ENCODE results near the gene DZIP3.

DZIP3 gene

GRCh38 chr3:108589081-108589997, at the start of gene DZIP3, which contains the start of gene CIP2A:
Gene DZIP3 (plus strand): TSS chr3:108589722. CDS start chr3:108605407, 15,685 bp downstream.
Gene CIP2A (minus strand): TSS chr3:108589438. CDS start chr3:108589375, 63 bp downstream.
- peak; percentile 93 for DNase-seq

DNA sequence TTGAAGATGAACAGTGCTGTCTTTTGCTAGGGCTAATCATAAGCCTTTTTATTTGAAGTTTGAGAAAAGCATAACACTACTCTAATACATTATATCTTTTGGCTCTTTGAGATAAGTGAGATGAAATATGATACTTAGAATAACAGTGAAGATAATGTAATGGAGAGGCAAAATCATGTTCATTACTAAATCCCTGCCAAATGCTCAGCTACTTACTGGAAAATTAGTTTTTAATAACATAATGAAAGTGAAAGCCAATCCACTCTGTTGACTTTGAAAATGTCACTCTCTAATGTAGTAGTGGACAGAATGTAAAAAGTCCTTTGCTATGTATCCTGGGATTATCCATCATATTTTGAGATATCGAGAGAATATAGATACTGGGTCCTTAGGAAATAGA, 43.3 kb upstream of the DZIP3 start:
- no peak for DNase-seq

DNA sequence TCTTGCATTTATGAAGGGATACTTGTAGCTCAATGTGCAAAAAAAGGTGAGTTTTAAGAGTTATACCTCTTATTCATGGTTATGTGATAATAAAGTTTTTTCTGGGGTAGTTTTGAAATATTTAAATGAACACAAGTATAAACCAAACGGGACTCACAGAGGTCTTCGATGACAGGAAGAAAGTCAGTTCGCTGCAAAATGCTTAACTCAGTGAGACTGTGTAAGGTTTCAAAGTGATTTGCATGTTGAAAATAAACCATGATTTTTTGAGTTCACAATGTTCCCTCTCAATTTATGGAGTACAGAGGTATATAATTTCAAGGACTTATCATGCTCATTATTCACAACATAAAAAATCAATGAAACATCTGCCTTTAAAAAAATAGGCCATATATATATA, 42.8 kb upstream of the DZIP3 start:
- DNase-seq: no peak

- DNase-seq: no peak
Observed at GRCh38 chr3:108548304-108548703, 41.2 kb upstream of the DZIP3 start.

DNA sequence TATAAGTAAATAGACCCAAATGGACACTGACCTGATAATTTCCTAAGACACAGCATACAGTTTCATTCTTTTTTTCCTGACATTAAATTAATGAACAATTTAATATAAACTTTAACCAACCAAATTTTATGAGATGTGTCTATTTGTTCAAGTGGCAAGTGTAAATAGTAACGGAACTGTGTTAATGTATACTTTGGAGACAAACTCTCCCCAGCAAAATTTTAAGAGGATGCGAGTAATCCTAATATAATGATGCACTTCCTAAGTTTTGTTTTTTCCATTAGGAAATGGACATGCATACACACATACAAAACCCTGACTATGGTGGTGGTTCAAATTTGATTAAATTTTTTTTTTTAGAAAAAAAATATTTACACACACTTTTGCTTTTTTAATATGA, 40.6 kb upstream of the DZIP3 start:
- DNase-seq: no peak

GRCh38 chr3:108552267-108553159, 37.0 kb upstream of the DZIP3 start:
- no peak for DNase-seq

DNA sequence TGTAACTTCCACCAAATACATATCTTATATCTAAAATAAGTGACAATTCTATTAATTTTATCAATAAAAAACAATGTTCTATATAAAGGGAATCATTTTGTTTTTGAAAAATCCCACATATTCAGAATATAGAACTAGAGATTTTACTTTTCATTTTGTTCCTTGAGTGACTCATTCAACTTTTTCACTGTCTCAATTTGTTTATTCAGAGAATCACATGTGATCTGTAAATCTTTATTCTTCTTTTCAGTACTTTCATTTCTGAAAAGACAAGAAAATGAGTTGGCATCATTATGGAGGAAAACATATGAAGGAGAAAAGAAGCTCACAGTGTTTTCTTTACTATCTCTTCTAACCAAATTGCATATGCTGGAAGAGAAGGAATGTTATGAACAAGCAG, 35.3 kb upstream of the DZIP3 start:
- DNase-seq: no peak

- DNase-seq: no peak
Observed at GRCh38 chr3:108554913-108555571, 34.5 kb upstream of the DZIP3 start.

DNA sequence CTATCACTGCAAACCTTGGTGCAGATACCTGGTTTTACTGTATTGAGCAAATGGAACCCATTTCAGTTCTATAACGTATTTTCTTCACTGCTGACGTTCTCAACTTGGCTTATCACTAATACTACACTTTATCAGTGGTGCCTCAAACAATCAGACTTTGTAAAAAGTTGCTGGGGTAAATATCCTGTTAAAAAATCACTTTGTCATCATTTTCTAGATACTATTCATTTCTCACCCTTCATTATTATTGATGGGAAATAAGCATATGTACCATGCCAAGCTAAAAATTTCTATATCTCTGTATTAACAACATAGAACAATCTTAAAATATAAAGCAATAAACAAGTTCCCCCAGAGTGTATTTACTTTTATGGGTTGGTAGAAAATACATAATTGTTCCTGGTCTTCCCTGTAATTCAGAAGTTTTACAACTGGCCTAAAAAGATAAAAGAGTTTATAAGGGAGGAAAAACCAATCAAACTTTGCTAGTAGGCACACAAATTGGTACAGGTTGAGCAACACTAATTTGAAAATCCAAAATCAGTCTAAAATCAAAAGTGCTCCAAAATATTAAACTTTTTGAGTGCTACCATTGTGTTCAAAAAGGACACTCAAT, 33.4 kb upstream of the DZIP3 start:
- DNase-seq: no peak

GRCh38 chr3:108562565-108562964, 27.0 kb upstream of the DZIP3 start:
- DNase-seq: no peak

DNA sequence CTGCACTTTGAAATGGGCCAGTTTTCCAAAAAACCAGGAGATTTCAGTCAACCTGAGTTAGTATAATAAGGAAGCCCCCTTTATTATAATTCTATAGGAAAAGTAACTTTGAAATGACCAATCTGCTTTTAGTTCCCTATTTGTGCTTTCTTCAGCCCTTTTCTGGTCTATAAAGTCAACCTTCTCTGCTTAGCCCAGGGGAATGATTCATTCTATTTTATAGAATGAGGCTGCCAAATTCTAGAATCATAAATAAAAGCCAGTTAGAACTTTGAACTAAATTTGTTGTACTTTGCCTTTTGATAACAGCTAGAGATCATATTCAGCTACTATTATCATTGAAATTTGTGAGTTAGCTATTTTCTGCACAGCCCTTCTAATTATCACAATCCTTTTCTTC, 25.0 kb upstream of the DZIP3 start:
- DNase-seq: no peak

DNA sequence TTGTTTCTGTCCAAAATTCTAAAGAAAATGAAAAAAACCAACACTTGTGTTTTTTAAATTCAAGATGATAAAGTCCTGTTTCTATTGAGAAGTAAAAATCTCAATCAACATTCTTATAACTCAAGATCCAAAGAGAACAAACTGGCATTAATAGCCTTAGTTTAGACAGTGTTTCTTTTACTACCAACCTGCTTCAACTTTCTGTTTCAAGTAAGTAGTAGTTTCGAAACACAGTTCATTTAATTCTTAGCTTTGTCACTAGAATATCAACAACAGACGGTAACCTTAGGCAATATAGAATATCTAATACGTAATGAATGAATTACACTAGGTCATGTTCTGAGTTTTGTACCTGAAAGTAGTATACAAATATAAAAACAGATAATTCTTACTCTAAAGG, 24.0 kb upstream of the DZIP3 start:
- no peak for DNase-seq

DNA sequence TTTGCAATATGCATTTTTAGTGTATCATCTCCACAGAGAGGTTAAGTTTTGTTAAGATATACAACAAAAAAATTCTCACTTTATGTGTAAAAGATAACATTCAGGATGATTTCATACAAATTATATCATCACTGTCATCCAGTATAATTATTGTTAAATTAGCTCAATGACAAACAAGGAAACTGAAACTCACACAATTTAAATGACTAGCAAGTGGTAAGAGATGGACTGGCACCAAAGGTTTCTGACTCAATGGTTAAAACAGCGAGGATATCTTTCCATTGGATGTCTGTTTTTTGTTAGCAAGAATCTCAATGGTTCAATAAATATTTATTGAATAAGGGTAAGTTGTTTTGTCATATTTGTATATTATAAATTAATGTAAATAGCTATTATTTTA, 22.9 kb upstream of the DZIP3 start:
- DNase-seq: no peak

GRCh38 chr3:108569336-108569735, 20.2 kb upstream of the DZIP3 start:
- DNase-seq: no peak

DNA sequence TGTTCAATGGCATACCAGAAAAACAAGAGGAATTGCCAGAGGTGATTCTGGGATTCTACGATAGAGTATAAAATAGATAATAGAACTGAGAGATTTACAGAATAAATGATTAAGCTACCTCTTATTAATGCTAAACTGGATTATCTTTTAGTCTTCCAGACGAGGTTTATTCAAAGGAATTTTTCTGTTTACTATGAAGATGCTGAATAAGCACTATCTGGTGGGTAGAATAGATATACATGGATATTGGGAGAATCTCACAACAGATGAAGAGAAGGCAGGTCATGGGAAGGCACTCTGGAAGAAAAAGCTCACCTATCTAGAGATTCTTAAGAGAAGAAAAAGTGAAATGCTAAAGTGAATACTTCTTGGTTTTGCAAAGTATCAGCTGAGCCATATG, 11.5 kb upstream of the DZIP3 start:
- DNase-seq: no peak

- no peak for DNase-seq
Observed at GRCh38 chr3:108588601-108589000, 921 bp upstream of the DZIP3 start.

GRCh38 chr3:108589998-108590323, 439 bp downstream of the DZIP3 start:
- DNase-seq: no peak

- DNase-seq: no peak
Observed at GRCh38 chr3:108590460-108590859, 938 bp downstream of the DZIP3 start.

DNA sequence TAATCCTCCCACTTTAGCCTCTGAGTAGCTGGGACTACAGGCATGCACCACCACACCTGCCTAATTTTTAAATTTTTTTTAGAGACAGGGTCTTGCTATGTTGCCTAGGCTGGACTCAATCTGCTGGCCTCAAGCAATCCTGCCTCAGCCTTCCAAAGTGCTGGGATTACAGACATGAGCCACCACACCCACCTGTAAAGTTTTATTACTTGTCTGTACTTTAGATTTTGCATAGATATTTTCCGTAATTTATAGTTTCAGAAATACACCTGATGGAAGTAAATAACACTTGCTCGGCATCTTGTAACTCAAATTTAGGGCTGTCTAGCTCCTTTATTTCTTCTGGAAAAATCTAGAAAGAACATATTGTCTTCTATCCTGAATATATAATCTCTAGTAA, 5.8 kb downstream of the DZIP3 start:
- DNase-seq: no peak

DNA sequence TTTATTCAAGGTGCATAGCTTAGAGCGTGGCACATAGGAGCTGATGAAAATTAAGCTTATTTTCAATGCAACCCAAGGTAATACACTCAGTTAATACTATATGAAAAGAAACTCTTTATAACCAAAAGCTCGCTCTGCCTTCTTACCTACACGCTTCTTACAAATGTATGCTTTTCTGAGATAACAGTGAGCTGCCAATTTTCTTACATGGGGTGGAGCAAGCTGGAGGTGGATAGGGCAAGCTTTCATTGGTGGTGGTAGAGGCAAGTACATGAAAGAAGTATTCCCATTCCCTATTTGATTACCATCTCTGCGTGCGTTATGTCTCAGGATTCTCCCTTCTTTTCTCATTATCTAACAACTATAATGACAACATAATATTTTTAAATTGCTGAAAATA, 8.9 kb downstream of the DZIP3 start:
- DNase-seq: no peak

GRCh38 chr3:108599677-108600409, 10.3 kb downstream of the DZIP3 start:
- no peak for DNase-seq

GRCh38 chr3:108602249-108602934, 12.9 kb downstream of the DZIP3 start:
- no peak for DNase-seq

Measured in DMS79 (cell line).